ENCODE measurements around the gene PSME4.
"Not testable (repeated sequence)": the region's sequence is repeated elsewhere in the genome, so short reads cannot be mapped to it uniquely, and the experiment has no call there.

The PSME4 gene

DNA sequence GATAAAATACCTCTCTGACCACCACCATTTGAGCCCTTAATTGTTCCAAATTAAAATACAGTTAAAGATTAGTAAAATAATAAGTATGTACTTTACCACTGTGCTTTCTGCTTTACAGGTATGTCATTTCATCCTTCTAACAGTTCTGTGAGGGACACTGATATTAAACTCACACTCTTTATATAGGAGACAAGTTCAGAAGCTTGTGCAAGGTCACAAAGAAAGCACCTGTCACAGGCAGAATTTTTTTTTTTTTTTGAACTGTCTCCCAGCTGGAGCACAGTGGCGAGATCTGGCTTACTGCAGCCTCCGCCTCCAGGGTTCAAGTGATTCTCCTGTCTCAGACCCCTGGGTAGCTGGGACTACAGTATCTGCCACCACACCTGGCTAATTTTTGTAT, 89.4 kb downstream of the PSME4 start:
- DNase-seq, result no peak

DNA sequence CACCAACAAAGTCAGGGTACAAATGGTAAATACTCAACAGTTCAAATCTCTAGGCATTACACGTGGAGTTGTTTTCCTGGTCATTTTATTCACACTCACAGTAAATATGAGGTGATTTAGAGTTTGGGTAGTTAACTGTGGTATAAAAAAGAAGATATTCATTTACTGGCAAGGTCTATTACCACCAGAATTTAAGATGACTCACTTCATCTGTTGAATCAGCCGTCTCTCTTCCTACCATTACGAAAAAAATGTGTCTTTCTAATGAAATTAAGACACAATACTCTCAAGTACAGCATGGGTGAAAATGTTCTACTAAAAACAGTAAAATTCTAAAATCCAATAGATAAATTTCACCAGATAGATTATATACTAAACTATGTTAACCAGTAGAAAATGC, 90.0 kb downstream of the PSME4 start:
- no peak for DNase-seq

DNA sequence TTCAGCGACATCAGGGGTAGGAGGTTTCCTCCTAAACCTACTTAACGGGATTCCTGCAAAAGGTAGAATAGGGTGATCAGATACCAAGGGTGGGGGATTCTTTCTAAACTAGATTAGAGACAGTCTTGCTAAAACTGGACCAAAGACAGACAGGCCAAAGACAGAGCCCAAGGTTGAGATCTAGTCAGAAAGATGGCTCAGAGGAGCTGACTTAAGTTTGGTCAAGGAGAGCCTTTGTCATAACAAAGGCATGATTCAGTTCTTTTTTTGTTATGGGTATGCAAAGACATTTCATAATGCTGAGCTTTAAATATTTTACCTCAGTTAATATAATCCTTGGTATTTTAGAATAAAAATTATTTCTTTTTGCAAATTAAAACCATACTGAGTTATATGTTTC, 93.2 kb downstream of the PSME4 start:
- DNase-seq, result no peak

DNA sequence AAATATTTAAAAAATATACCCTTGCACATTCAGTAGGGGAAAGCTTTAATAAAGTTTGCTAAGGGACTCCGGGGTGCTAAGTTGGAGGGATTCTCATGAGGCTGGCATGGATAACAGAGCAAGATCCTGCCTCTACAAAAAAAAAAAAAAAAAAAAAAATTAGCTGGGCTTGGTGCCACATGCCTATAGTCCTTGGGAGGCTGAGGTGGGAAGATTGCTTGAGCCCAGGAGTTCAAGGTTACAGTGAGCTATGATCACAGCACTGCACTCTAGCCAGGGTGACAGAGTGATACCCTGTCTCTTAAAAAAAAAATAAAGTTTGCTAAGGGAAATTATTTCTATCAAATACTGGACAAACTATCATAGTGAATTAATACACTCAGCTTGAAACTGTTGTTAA, 93.7 kb downstream of the PSME4 start:
- DNase-seq, result no peak

DNA sequence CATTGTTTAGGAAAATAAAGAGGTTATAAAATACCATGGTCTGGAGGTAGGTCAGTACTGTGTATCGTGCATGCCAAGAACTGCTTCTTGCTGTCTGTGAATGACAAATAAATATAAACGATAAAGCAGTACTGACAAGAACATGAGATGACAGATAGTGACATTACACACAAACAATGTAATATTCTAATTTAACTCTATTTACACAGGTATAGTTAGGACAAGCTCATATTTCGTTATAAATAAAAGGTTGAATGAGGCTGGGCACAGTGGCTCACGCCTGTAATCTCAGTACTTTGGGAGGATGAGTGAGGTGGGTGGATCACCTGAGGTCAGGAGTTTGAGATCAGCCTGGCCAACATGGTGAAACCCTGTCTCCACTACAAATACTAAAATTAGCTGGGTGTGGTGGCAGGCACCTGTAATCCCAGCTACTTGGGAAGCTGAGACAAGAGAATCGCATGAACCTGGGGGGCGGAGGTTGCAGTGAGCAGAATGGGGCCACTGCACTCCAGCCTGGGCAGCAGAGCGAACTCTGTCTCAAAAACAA, 96.3 kb downstream of the PSME4 start:
- DNase-seq, result no peak

DNA sequence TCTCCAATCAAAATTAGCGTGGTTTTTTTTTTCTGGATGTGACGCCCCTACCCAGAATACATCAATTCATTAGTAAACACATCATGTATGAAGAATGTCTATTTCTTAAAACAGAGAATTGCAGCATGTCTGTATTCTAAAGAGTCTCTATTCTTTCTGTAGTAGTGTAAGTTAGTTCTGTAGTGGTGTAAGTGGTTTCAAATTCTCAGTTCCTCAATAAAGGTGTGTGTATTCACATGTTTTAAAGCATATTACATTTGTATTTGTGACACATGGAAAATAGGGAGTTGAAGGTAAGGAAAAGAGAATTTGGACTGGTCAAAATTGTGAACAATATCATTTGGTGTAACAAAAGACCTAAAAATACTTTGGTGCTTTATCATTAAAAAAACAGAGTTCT, 103.0 kb downstream of the PSME4 start:
- DNase-seq, result no peak

DNA sequence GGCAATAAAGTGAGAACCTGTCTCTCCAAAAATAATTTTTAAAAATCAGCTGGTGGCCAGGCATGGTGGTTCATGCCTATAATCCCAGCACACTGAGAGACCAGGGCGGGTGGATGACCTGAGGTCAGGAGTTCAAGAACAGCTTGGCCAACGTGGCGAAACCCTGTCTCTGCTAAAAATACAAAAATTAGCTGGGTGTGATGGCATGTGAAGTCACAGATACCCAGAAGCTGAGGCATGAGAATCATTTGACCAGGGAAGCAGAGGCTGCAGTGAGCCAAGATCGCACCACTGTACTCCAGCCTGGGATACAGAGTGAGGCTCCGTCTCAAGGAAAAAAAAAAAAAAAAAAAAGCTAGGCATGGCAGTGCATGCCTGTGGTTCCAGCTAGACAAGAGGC, 103.6 kb downstream of the PSME4 start:
- no peak for DNase-seq

DNA sequence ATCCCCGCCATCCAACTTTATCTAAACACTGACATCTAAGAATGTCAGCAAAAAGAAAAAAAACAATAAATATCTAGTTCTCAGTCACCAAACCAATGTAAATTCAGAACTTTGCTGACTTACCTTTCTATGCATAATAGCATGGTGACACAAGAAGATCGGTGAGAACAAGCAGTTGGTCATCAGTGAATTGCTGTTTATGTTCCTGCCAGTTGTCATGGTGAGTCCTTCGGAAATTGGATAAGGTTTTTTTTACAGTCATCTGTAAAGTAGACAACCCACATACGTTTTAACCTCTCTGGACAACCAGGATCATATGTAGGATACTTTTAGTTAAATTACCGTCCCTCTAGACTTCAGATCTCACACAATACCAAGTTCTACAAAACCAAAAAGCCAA, 104.8 kb downstream of the PSME4 start:
- no peak for DNase-seq

DNA sequence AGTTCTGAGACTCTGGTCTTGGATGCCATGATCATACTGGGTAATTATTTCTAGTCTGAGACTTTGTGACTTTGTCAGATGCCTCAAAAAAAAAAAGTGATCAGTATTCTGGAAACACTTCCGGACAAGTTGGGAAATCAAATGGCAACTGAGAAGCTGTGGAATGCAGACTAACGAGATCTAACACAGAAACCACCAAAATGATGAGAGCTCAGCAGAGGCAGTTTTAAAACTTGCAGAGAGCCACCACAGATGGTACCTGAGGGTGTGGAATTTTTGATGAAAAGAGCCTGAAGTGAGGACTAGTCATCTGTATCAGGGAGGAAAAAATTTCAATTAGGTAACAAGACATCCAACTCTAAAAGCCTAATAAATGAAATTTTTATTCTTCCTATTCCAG, 105.5 kb downstream of the PSME4 start:
- no peak for DNase-seq

DNA sequence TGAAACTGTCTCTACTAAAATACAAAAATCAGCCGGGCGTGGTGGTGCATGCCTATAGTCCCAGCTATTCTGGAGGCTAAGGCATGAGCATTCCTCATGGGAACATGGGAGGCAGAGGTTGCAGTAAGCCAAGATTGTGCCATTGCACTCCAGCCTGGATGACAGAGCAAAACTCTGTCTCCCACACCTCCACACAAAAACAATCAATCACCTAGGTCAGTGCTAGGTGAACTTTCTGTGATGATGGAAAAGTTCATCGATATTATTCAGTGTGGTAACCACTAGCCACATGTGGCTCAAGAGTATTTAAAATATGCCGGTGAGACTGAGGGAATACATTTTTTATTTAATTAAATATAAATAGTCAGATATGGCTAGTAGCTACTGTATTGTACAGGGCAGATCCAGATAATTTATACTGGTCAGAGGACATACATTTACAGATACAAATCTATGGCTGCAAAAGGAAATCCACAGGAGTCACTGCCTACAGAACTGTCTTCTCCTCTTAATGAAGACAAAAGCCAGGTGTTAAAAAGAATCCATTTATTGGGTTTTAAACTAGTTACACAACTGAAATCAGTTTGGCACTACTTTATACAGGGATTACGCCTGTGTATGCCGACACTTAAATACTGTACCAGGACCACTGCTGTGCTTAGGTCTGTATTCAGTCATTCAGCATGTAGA, 107.1 kb downstream of the PSME4 start:
- no peak for DNase-seq

DNA sequence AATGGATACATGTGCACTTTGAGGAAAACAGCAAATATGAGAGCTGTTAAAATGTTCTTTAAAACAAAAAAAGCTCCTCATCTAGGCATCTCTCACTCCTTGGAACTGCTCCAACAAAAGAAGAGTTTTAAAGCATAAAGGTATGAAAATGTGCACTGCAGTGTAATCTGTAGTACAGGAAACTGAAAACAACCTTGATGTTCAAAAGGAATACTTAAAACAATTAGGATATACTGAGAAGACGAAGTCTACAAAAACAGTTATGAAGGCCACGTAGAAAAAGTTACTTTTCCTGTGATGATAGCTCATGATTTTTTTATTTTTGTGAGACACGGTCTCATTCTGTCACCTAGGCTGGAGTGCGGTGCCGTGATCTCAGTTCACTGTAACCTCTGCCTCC, 109.0 kb downstream of the PSME4 start:
- DNase-seq, result no peak

DNA sequence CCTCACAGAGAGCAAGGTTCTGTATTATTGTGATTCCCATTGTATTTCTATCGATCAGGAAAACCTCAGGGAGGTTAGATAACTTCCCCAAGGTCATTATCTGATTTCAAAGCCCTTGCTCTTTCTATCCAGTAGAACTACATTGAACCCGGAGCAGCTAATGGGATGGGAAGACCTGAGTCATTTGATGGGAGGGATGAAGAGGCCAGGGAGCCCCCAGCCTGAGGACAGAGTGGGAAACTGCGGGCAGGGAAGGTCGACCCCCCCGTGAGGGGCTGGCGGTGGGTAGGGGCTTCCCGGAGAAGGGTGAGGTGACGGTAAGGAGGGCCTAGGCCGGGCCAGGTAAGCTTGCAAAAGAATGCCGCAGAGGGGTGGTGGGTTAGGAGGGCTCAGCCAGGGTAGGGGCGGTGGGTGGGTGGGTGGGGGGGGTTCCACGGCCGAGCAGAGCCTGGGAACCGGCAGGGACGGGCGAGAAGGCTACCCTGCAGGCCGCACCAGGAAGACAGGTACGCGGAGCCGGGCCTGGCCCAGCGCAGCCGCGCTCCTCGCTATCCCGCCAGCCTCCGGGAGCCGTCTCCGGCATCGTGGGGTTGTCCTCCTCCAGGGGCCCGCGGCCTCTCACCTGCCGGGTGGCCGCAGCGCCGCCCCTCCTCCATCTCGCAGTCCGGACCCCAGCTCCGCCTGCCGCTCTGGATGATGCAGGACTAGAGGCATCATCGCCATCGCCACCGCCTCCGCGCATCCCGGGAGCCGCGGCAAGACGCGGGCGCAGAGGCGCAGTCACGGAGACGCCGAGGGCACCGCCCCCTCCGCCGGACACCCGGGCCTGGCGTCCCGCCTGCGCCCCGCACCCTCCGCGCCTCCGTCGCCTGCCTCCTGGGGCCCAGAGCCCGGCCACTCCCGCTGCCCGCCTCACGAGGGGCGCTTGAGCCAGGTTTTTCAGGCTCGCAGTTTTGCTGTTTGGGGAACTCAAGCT, 111.3 kb downstream of the PSME4 start, which contains the start of gene GPR75:
GPR75 (minus strand) TSS at position 762 of the 976 bp plus-strand sequence. CDS start 5,211 bp downstream, outside the sequence.
- DNase-seq, result no peak

DNA sequence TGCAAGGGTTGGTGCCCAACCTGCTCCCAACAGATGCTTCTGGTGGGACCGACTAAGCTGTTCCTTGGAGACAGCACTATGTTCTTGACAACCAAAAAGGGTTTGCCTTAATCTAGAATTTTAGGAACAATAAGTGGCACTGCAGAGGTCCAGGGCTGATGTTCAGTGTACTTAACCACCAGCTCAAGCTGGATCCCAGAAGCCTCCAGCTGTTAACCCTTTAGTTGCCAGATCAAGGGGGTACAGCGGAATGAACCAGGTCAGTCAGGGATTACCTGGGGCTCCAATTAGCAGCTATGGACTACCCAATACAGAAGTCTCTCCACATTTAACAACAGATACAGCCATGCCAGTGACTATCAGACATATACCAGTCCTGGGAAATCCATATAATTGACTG, 114.5 kb downstream of the PSME4 start:
- DNase-seq, result no peak

DNA sequence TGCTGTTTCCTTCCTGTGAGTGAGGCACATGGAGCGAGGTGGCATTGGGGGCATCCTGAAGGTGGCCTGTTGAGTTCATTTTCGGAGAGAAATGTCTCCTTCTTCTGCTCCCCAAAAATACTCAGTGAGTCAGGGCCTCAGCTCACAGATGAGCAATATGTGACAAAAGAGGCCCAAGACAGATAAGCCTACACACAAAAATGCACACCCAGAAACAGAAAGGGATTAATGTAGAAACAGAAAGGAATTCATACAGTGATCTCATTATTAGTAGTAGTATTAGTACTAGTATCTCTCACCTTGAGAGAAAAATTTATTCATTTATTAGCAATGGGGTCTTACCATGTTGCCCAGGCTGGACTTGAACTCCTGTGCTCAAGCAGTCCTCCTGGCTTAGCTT, 116.1 kb downstream of the PSME4 start:
- no peak for DNase-seq

DNA sequence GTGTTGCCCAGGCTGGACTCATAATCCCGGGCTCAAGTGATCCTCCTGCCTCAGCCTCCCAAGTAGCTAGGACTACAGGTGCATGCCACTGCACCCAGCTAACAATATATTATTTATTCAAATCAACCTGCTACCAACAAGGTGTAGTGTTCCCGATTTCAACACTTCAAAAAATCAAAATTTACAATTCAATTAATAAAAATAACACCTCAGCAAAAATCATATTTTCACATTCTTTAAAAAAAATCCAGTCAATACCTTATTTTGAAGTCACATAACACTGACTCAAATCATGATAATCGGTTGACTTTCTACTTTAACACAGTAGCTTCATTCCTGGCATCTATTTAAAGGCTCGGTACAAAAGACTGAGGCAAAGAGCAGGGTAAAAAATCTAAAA, 118.3 kb downstream of the PSME4 start:
- no peak for DNase-seq

DNA sequence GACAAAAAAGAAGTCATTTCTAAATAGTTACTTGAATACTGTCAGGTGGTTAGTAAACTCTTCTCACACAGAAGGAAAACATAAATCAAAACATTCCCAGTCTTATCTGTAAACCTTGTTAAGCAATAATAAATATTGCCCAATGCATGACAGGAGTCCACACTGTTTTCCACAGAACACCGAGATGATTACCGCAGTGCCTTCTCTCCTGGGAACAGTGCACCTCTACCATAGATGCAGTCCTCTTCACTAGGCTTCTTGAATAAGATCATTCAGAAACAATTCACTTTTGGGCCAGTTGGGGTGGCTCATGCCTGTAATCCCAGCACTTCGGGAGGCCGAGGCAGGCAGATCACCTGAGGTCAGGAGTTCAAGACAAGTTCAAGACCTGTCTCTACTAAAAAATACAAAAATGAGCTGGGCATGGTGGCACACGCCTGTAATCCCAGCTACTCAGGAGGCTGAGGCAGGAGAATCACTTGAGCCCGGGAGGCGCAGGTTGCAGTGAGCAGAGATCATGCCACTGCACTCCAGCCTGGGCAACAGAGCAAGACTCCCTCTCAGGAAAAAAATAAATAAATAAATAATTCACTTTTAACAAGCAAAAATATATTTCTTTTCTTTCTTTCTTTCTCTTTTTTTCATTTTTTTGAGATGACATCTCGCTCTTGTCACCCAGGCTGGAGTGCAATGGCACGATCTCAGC, 119.6 kb downstream of the PSME4 start:
- DNase-seq, result not testable (repeated sequence)

DNA sequence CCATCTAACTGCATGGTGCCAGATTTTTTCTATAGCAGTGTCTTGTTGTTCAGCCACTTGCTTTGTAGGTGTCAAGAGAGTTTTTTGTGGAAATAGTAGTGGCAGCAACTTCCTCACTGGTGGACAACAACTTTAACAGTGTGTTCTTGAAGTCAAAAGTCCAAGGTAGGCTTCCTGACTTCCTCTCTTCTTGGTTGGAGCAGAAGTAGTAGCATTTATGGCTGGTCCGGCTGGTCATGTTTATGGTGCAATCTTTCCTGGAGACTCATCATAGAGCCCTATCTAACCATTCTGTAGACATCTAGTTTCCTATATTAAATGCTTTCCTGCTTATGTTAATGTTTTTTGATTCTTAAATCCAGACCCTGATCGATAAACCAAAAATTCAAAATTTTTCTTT, 122.7 kb downstream of the PSME4 start:
- DNase-seq, result no peak

DNA sequence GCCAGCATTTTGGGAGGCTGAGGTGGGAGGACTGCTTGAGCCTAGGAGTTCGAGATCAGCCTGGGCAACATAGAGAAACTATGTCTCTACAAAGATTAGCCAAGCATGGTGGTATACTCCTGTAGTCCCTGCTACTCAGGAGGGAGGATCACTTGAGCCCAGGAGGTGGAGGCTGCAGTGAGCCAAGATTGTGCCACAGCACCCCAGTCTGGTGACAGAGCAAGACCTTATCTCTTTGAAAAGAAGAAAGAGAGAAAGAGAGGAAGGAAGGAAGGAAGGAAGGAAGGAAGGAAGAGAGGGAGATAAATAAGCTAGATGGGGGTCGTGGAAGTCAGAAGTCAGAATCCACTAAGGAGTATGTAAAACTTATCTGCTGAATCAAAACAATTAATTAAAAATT, 127.2 kb downstream of the PSME4 start:
- no peak for DNase-seq

DNA sequence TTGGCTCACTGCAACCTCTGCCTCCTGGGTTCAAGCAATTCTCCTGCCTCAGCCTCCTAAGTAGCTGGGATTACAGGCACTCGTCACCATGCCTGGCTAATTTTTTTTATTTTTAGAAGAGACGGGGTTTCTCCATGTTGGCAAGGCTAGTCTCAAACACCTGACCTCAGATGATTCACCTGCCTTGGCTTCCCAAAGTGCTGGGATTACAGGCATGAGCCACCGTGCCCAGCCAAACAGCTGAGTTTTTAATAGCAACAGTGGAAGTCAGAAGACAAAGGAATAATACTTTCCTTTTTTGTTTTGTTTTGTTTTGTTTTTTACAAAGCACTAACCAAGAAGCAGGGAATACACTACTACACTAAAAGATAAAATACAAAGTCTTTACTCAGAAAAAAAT, 127.9 kb downstream of the PSME4 start:
- no peak for DNase-seq

DNA sequence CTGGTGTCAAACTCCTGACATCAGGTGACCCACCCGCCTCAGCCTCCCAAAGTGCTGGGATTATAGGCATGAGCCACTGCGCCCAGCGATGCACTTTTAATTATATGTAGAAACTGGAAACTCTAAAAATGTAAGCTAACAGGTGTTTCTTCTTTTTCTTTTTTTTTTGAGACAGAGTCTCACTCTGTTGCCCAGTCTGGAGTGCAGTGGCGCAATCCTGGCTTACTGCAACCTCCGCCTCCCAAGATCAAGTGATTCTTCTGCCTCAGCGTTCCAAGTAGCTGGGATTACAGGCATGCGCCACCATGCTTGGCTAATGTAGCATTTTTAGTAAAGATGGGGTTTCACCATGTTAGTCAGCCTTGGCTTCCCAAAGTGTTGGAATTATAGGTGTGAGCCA, 129.1 kb downstream of the PSME4 start:
- DNase-seq, result not testable (repeated sequence)

DNA sequence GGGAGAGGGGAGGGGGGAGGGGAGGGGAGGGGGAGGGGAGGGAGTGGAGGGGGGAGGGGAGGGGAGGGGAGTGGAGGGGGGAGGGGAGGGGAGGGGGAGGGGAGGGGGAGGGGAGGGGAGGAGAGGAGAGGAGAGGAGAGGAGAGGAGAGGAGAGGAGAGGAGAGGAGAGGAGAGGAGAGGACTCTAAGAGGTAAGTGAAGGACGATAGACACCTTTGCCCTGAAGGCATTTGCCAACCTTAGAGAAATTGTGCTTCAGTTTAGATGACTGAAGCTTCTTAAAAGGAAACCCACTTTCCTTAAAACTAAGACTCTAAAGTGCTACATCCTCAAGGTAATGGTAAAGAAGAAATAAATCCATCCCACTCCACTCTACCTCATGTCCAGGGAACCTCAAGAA, 130.2 kb downstream of the PSME4 start:
- DNase-seq, result no peak

DNA sequence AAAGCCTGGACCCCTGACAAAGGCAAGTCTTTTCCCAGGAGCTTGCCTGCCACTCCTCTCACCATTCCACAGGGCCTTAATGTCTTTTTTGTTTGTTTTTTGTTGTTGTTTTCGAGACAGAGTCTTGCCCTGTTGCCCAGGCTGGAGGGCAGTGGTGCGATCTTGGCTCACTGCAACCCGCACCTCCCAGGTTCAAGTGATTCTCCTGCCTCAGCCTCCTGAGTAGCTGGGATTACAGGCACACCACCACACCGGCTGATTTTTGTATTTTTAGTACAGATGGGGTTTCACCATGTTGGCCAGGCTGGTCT, 140.9 kb downstream of the PSME4 start:
- DNase-seq, result not testable (repeated sequence)

DNA sequence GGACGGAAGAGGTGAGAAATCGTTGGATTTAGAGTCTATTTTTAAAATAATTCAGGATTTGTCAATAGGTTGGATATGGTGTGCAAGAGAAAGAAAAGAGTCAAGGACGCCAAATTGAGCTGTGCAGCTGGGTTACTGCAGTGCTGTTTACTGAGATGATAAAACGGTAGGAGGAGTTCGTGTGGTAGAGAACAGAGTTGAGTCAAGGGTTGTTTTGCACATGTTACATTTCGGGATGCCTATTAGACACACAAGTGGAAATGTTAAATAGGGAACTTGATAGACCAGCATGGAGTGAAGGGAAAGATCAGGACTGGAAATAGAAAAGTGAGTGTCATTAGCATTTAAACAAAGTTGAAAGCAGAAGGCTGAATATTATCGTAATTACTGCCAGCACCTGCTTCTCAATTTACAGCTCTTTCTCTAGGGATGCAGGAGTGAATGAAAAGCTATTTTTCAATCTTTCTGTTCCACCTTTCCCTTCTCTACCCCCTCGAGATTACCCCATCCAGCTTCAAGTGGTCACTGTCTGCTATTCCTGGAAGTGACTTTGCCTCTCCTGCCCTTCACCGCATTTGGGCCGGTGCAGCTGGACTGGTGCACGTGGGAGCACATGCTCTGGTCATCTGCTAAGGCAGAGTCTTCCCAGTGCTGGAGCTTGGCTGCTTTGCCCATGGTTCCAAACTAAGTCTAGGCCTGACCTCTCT, 141.4 kb downstream of the PSME4 start:
- DNase-seq, result no peak
